HG02973 (cell line): ENCODE data around the gene OXER1.

Experiments used
- ATAC-seq: cut with Tn5 transposase; IDR thresholded peaks from one replicate; pipeline ENCODE4 v1.9.1; 2021; ENCODE audit warnings: moderate library complexity; ENCODE audit not compliant: unreplicated experiment

Gene OXER1, protein sequence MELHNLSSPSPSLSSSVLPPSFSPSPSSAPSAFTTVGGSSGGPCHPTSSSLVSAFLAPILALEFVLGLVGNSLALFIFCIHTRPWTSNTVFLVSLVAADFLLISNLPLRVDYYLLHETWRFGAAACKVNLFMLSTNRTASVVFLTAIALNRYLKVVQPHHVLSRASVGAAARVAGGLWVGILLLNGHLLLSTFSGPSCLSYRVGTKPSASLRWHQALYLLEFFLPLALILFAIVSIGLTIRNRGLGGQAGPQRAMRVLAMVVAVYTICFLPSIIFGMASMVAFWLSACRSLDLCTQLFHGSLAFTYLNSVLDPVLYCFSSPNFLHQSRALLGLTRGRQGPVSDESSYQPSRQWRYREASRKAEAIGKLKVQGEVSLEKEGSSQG

GRCh38 chr2:42764096-42764495, at the start of gene OXER1:
Gene OXER1 (minus strand): TSS chr2:42764135. CDS start chr2:42764062, 73 bp downstream.
- no peak for ATAC-seq

DNA sequence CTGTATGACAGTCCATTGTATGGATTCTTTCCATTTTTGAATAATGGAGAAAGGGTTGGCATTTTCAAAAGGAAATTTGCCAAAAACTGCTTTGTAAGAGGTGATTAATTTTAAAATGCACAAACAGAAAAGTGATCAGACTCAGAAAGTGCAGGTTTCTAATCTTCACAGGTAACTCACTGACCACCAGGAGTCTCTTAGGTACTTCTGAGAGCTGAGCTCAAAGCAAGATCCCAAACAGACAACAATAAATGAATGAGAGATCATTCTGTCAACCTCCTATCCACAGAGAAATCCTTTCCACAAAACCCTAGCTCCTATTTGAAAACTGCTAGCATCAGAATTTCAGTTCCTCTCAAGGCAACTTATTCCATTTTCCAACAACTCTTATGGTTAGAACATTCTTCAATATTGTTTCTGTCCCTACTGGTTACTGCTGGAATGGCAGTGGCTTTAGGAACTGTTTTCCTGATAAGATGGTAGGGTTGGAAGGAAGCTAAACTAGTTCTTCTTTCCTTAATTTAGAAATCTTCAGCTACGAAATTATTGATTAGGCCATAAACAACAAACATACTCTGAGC, 49.1 kb upstream of the OXER1 start:
- no peak for ATAC-seq

- peak; percentile 9 for ATAC-seq
Measured at GRCh38 chr2:42810971-42811811, 47.3 kb upstream of the OXER1 start.

GRCh38 chr2:42810121-42810970, 46.4 kb upstream of the OXER1 start:
- ATAC-seq = peak; percentile 66

DNA sequence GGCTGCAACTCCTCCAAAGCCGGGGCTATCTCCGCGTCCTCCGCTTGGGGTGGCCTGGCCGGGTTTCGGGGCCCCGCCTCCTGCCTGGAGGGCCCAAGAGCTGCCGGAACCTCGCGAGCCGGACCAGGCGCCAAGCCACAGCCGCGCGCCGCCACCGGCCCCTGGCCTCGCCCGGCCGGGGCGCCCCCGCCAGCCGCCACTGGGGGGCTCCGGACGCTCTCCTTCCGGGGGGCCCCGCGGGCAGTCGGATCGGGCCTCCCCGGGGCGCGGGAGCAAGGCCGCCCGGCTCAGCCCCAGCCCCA, 45.8 kb upstream of the OXER1 start:
- ATAC-seq = no peak

DNA sequence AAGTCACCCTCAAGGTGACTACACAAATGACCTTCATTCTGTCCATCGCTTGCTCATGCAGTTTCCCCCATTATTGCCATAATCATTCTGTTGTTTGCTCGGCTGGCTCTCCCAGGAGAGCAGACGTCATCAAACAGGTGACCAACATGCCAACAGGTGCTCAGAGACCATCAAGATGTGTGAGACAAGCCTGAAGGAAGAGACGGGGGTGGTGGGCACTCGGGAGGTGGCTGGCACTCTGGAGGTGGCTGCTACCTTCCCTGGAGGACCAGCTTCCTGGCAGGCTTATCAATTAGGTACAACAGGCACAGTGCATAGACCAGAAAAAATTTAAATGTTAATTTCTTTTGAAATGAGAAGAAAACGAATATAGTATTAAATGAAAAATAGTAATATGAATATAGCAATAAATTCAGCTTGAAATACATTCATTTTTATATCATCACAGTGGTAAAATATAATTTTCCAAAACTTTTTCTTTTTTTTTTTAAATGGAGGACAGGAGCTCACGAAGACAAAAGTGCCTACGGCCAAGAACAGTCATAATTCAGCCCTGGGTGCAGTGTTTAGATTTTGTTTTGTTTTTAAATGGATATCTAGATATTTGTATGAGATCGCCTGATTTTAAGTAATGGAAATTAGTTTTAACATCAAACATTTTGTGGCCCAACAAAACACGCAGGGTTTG, 45.3 kb upstream of the OXER1 start:
- ATAC-seq = no peak

DNA sequence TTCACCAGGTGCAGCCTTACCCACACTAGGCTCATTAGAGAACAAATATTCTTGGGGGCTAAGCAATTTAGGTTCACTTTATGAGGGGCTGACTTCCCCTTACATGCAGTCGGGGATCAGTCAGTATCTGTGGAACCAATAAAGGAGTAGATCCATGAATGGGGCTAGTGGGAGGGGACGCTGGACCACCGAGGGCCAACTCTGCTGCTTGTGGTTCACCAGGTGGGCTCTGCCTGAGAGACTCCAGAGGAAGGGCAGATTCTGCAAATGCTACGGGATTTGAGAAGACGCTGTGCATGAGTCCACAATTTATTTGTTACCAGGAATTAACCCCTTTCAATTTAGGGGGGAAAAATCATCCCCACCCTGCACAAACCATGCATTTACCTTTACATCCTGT, 44.4 kb upstream of the OXER1 start:
- no peak for ATAC-seq

- ATAC-seq = no peak
Measured at GRCh38 chr2:42806786-42807185, 42.9 kb upstream of the OXER1 start.

DNA sequence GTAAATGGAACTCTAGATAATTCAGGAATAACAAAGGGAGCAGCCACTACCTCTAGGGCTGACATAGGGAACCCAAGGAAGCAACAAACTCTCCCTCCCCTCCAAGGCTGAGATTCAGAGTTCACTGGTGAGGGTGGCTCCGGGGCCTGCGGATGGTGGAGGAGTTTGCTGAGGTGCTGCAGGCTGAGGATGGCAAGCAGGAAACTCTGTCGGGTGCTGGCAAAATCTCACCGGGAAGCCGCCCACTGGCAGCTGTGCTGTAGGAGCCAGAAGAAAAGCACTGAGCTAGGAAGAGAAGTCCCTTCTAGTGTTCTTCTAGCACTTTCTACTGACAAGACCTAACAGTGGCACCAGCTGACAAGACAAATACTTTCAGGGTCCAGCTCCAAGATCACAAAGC, 41.0 kb upstream of the OXER1 start:
- ATAC-seq = no peak

DNA sequence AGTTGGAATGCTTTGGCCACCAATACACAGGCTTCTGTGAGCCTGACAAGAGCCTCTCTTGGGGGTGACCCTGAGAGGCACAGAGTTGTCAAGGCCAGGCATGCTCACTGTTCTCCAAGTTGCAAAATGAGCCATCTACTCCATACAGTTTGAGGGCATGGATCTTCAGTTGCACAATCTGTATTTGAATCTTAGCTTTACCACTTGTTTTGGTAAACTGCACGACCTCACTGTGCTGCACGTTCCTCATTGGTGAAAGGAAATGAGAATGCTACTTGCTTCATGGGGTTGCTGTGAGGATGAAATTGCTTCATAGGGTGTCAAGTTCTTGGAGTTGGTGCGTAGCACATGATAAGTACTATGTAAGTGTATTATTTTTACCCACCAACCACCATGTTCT, 40.4 kb upstream of the OXER1 start:
- no peak for ATAC-seq

DNA sequence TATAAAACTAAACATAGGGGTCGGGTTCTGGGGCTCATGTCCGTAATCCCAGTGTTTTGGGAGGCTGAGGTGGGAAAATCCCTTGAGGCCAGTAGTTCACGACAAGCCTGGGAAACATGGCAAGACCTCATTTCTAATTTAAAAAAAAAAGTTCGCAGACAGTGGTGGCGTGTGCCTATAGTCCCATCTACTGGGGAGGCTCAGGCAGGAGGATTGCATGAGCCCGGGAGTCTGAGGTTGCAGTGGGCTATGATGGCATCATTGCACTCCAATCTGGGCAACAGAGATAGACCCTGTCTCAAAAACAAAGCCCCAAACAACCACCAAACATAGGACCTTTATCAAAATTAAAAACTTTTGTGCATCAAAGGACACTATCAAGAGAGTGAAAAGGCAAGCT, 38.2 kb upstream of the OXER1 start:
- ATAC-seq = no peak

- ATAC-seq = no peak
Measured at GRCh38 chr2:42801381-42801780, 37.4 kb upstream of the OXER1 start.

DNA sequence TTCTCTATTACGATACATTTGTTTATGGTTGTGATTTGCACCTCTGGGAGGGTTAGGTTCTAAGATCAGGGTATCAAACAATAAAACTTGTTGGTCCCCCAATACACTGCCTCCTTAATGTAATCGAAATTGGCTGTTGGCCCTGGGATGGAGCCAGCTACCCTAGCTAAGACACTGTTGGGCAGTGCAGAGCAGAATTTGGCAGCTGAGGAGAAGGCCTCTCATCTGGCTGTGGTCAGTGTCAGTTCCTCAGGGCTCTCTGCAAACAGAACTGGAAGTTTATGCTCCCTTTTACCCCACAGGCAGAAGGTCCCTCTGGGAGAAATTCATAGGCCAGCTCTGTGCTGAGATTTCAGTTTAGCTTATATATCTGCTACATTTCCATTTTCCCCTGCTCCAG, 37.0 kb upstream of the OXER1 start:
- ATAC-seq = no peak

DNA sequence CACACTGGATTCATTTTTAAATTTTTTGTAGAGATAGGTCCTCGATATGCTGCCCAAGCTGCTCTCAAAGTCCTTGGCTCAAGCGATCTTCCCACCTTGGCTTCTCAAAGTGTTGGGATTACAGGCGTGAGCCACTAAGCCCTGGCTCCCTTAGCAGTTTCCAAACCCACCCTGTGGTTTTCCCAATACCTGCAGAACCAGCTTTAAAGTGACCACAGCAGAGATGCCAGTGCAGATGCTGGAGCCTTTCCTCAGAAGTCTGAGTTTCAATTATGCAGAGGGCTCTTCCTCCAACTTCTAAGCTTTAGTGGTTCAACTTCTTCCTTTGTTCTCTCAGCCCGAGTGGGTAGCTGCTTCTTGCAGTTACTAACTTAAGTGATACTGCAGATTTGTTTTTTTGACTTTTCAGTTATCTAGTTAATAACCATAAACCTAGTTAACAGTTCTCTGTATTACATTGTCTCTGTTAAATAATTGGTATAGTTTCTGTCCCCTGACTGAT, 36.6 kb upstream of the OXER1 start:
- no peak for ATAC-seq

- no peak for ATAC-seq
Measured at GRCh38 chr2:42799881-42800280, 35.9 kb upstream of the OXER1 start.

- no peak for ATAC-seq
Measured at GRCh38 chr2:42797281-42797680, 33.3 kb upstream of the OXER1 start.

GRCh38 chr2:42796427-42797248, 32.7 kb upstream of the OXER1 start:
- ATAC-seq = peak; percentile 32

- peak; percentile 33 for ATAC-seq
Measured at GRCh38 chr2:42795841-42796301, 31.9 kb upstream of the OXER1 start.

- ATAC-seq = no peak
Measured at GRCh38 chr2:42795275-42795674, 31.3 kb upstream of the OXER1 start.
